Sigmoid colon (tissue), 4 donors: ENCODE results near the gene GEN1.

Experiments used
- EP300 ChIP-seq, 4 donors: sonication (generic); formaldehyde crosslinking; IDR thresholded peaks; one replicate each; pipeline ENCODE4 v1.6.1; 2017; ENCODE audit warnings: antibody characterized with exemption in 4 of 4
- POLR2A ChIP-seq, 2 donors: fragments of 450-650 bp; IDR thresholded peaks; one replicate each; pipeline ENCODE4 v1.6.1; 2016; ENCODE audit warnings: antibody characterized with exemption in 2 of 2, mild to moderate bottlenecking in 2 of 2, moderate library complexity in 2 of 2
- TF ChIP-seq, protein P1 (sequence below), 4 experiments: fragments of 450-650 bp in 3 of 4; fragments of 200-600 bp in 1 of 4; IDR thresholded peaks; one replicate each; pipeline ENCODE4 v1.5.1; 2016 to 2019; ENCODE audit warnings: antibody characterized with exemption in 4 of 4, mild to moderate bottlenecking in 3 of 4, moderate library complexity in 2 of 4

DNA sequence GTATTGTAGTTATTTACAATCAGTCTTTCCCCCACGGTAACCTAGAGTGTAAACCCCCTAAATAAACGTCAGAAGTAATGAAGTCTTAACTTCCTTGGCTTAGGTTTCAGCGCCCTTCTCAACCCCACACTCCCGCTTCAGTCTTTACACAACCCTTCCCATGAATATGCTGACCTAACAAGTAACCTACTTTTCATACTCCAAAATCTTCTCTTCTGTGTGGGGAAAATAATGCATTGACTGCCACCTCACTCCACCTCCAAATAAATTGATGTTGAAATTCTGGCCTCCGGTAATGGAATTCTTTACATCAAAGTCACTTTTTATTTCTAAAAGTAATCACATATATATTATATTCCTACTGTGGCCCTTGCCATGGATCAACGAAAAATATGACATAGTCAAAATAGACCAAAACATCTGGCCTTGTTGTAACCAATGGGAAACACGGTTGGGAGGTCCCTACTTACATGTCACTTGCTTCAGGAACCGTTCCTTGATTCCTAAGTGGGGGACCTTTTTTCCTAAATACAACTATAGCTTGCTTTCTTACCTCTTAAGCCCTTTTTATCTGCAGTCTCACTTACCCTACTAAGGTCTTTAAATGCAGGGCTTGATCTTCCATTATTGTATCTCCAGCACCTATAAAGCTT lies 961 bp downstream of the GEN1 start:
- no peak for TF ChIP-seq EP300 (IDR thresholded peaks at IDR 0.05)
- no peak for TF ChIP-seq POLR2A (IDR thresholded peaks at IDR 0.05)
- TF ChIP-seq, protein P1, sequence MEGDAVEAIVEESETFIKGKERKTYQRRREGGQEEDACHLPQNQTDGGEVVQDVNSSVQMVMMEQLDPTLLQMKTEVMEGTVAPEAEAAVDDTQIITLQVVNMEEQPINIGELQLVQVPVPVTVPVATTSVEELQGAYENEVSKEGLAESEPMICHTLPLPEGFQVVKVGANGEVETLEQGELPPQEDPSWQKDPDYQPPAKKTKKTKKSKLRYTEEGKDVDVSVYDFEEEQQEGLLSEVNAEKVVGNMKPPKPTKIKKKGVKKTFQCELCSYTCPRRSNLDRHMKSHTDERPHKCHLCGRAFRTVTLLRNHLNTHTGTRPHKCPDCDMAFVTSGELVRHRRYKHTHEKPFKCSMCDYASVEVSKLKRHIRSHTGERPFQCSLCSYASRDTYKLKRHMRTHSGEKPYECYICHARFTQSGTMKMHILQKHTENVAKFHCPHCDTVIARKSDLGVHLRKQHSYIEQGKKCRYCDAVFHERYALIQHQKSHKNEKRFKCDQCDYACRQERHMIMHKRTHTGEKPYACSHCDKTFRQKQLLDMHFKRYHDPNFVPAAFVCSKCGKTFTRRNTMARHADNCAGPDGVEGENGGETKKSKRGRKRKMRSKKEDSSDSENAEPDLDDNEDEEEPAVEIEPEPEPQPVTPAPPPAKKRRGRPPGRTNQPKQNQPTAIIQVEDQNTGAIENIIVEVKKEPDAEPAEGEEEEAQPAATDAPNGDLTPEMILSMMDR (IDR thresholded peaks at IDR 0.05) = no peak
